Left cardiac atrium (tissue), 4 donors: ENCODE results near the gene EVA1A. TPM values are rescaled to one million over a fixed set of nuclear protein-coding genes. Genes with fewer than 3 reads are reported as not detected.

Experiments
- ATAC-seq, 2 donors: fragments of 200-7000 bp; cut with Tn5 transposase; one replicate each; pipeline ENCODE4 v1.9.1; 2020; ENCODE audit warnings: mild to moderate bottlenecking in 2 of 2, moderate library complexity in 2 of 2
- DNase-seq: peaks from one replicate; pipeline ENCODE4 v3.0.0-alpha.2; 2020
- intact Hi-C, 2 donors: fragments of 100-400 bp; cut with DNase I; formaldehyde crosslinking; loops; one replicate each; pipeline versions ENCODE4 v1.14.1 to v1.15.1; 2022 to 2023
- total RNA-seq, 2 donors: library from RNA; stranded (reverse); fragmentation: NEBNext Ultra II Directional; extraction: Animal tissue kit (Norgen Biotek cat#: 25700); gene quantifications; one replicate each; pipeline ENCODE4 v1.2.1, GENCODE V29; 2021
- donor health status: DM: no; HTN: yes; CAD: no.
- donor health status: DM: no; HTN: yes; CAD: no; lungs with severe emphysema.
- donor health status: DM: yes; HTN: yes; CAD: no.
- donor health status: Dilated cardiomyopathy.

EVA1A gene
- total RNA-seq, 2 donors from 2014 or later = 0.44 to 0.84 TPM

DNA sequence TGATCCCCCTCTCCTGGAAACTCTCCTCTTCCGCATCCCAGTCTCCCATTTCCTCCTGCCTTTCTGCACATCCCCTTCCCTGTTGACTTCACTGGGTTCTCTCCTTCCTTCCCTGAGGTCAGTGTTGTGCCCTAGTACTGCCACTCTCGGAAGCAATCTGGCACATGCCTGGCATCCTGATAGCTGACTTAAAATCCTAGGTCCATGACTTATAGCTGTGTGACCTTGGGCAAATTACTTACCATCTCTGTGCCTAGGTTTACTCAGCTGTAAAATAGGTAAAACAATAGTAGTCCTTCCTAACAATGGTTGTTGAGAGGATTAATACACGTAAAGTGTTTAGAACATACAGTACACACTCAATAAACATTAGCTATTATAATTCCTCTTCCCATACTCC lies 9.3 kb downstream of the EVA1A start:
- no peak for DNase-seq
- no peak for ATAC-seq
- intact Hi-C loops = no loop called here

GRCh38 chr2:75549401-75550253 lies 11.1 kb downstream of the EVA1A start:
- ATAC-seq (no peak), DNase-seq (no peak)
- intact Hi-C loops = no loop called here

DNA sequence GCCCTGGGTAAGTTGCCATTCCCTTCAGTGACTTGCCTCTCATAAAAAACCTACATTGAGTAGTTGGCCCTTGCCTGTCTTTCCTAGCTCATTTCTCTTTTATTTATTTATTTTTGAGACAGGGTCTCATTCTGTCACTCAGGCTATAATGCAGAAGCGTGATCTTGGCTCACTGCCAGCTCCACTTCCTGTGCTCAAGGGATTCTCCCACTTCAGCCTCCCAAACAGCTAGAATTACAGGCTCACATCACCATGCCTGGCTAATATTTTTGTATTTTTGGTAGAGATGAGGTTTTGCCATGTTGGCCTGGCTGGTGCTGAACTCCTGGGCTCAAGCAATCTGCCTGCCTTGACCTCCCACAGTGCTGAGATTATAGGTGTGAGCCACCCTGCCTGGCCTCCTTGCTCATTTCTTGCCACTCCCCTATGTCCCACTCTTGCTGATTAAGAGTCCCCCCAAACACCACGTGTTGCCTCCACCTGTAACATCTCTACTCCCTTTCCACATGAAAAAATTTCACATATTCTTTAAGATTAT lies 12.6 kb downstream of the EVA1A start:
- intact Hi-C loops = no loop called here
- ATAC-seq (no peak), DNase-seq (peak; percentile 28)

GRCh38 chr2:75547345-75548035 lies 13.2 kb downstream of the EVA1A start:
- ATAC-seq = no peak
- no peak for DNase-seq
- intact Hi-C loops = no loop called here

DNA sequence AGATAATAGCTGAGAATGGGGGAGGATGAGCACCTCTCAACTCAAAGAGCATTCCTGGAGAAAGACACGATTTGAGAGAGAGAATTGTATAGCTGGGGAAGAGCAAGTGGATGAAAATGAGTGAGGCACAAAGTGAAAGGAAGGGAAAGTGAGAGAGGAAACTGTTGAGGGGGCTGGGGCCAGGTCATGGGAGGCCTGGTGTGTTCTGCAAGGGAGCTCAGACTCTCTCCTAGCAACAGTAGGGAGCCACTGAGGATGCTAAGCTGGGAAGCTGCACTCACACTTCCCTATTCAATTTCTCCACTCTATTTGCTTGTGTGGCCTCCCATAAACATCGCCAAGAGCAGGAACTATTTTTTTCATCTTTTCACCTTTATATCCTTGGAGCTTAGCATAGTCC lies 14.8 kb downstream of the EVA1A start:
- DNase-seq = no peak
- ATAC-seq = no peak
- intact Hi-C loops = no loop called here

- ATAC-seq (no peak), DNase-seq (no peak)
- intact Hi-C loops = no loop called here
Observed at GRCh38 chr2:75545387-75545786, 15.4 kb downstream of the EVA1A start.

- no peak for ATAC-seq
- intact Hi-C loops = no loop called here
- no peak for DNase-seq
Observed at GRCh38 chr2:75543446-75543845, 17.3 kb downstream of the EVA1A start.

GRCh38 chr2:75541430-75541829 lies 19.3 kb downstream of the EVA1A start:
- DNase-seq (no peak), ATAC-seq (no peak)
- intact Hi-C loops = no loop called here

DNA sequence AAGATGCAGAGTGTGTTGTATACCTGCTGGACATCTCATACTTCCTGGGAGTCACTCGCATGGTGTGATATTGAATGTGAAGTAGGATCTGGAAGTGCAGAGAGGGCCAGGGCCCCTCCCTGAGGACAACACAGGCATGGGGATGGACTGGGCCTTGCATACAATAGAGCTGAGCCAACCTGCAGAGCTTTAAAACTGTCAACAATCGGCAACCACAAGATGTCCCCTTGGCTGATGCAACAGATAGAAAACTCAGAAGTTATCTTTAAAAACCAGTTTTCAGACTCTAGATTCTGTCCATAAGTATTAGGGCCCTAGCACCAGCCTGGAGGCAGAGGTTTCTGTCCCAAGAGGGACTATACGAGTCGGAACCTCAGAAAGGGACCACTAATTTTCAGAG lies 19.7 kb downstream of the EVA1A start:
- DNase-seq (no peak), ATAC-seq (no peak)
- intact Hi-C loops = no loop called here

DNA sequence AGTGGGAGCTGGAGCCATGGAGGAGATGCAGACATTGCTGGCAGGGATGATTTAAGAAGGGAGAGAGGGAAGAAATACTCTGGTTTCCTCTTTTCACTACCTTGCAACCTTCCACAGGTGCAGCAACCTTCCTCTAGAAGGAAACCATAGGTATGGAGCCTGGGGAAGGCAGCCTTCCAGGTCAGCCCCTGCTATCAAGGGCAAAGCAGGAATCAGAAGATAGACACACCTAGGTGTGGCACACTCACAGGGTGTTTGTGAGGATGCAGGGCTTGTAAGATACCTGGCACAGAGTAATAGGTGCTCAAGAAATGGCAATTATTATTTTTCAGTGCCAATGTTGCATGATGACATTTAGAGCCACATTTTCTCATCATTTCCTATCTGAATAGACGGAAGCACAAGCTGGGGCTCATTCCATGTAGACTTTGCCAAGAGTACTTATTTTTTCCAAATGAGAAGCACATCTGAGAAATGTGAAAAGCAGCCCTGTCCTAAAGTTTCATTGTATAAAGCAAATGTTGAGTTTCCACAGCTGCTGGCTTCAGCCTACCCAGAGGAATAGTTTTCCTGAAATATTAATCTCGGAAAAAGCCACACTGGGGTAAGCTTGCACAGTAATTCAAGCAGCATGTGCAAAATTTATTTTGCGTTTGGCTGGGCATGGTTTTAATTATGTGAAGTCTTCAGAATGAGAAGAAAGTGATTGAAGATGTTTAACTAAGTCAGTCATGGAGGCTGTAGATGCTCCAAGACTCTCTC lies 20.6 kb downstream of the EVA1A start:
- intact Hi-C loops = no loop called here
- peak in 1 of 2 donors; percentile 71 for ATAC-seq

DNA sequence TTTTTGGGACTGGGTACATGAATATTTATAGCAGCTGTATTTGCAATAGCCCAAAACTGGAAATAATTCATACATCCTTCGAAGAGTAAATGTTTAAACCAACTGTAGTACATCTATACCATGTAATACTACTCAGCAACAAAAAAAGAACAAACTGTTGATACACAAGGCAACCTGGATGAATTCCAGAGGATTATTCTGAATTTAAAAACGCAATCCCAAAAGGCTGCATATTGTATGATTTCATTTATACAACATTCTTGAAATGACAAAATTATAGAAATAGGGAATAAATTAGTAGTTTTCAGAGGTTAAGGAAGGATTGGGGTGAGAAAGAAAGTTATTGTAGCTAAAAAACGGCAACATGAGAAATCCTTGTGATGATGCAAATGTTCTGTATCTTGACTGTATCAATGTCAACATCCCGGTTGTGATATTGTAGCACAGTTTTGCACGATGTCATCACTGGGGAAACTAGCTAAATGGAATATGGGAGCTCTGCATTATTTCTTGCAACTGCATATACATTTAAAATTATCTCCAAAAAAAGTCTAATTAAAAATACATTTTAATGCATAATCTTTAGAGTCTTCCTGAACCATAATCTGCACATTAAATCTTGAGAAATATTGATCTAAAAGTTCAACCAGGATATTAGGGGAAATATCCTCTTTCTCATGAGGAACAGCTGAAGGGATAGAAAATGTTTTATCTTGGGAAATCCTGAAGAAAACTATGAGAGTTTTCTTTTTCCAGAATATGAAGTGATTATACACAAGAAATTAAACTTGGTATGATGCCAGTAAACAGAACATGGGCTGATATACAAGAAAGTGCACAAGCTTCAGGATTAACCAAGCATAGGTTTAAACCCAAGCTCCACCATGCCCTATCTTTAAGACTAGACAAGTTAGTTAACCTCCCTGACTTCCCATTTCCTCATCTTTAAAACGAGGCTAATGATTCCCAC lies 21.9 kb downstream of the EVA1A start:
- intact Hi-C loops = no loop called here
- no peak for ATAC-seq

More for the DNA sequence above, 20.6 kb downstream of the EVA1A start:
- DNase-seq = no peak

DNA sequence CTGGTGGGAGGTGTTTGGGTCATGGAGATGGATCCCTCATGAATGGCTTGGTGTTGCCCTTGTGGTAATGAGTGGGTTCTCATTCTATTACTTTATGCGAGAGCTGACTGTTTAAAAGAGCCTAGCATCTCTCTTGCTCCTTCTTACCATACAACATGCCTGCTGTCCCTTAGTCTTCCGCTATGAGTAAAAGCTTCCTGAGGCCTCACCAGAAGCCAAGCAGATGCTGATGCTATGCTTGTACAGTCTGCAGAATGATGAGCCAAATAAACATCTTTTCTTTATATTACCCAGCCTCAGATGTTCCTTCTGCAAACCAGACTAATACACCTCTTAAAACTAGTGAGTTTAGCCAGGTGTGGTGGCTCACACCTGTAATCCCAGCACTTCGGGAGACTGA lies 23.1 kb downstream of the EVA1A start:
- DNase-seq = no peak
- intact Hi-C loops = no loop called here
- ATAC-seq = no peak

More for the DNA sequence above, 21.9 kb downstream of the EVA1A start:
- DNase-seq = no peak

DNA sequence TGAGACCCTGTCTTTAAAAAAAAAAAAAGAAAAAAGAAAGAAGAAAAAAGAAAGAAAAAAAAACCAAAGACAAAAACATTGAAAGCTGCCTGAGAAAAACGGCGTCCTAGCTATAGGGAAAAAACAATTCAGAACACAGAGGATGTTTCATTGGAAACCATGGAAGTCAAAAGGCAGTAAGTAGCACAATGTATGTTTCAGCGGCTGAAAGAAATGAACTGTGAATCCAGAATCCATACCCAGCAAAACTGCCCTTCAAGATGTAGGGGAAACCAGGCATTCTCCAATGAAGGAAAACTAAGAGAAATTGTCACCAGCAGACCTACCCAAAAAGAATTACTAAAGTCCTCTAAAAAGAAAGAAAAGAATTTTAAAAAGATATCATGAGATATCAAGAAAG lies 27.6 kb downstream of the EVA1A start:
- intact Hi-C loops = no loop called here
- DNase-seq (no peak), ATAC-seq (no peak)

GRCh38 chr2:75532488-75532887 lies 28.3 kb downstream of the EVA1A start:
- intact Hi-C loops = no loop called here
- no peak for DNase-seq
- ATAC-seq = no peak

GRCh38 chr2:75528221-75528977 lies 32.3 kb downstream of the EVA1A start:
- no peak for DNase-seq
- ATAC-seq = no peak
- intact Hi-C loops = no loop called here

GRCh38 chr2:75527676-75528075 lies 33.1 kb downstream of the EVA1A start:
- DNase-seq = no peak
- no peak for ATAC-seq
- intact Hi-C loops = no loop called here

DNA sequence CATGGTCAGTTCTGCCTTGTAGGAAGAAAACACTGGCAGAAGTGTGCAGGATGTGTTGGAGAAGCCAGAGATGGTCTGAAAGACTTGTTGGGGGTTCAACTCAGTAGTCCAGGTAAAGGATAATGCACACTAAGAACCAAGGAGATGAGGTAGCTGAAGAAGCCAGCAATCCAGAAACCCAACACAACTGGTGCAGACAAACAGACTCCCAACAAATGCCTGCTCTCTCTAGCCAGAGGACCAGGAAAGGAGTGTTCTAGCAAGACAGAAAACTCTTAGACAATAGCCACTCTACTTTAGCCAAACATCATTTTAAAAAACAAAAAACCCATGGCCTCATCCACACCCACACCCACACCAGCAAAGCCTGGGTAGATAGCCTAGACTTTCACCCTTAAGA lies 33.9 kb downstream of the EVA1A start:
- DNase-seq (no peak), ATAC-seq (no peak)
- intact Hi-C loops = no loop called here
